Germinal center (tissue), 1 donor: Measurements from ENCODE around the gene MACO1.

ENCODE experiments used
- DNase-seq: peaks from one replicate; pipeline ENCODE4 v3.0.0; 2012; ENCODE audit warnings: mixed read lengths, low spot score

The MACO1 gene

GRCh38 chr1:25524568-25525360 is 94.1 kb downstream of the MACO1 start:
- no peak for DNase-seq

GRCh38 chr1:25525361-25525688 is 94.6 kb downstream of the MACO1 start:
- no peak for DNase-seq

DNA sequence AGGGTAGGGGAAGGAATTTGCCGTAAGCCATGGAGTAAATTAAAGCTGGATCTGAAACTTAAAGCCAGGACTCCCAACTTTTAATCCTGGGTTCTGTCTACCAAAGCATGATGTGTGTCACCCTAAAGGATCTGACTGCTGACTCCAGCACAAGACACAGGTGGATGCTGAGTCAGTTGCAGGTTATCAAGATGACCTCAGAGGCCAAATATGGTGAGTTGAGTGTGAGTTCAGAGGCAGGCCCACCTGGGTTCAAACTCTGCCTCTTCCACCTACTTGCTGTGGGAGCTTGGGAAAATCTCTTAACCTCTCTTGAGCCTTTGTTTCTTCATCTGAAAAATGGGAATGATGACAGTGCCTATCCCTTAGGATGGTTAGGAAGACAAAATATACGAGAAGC is 96.1 kb downstream of the MACO1 start:
- no peak for DNase-seq

- no peak for DNase-seq
These were observed 96.6 kb downstream of the MACO1 start for GRCh38 chr1:25527226-25527846.

DNA sequence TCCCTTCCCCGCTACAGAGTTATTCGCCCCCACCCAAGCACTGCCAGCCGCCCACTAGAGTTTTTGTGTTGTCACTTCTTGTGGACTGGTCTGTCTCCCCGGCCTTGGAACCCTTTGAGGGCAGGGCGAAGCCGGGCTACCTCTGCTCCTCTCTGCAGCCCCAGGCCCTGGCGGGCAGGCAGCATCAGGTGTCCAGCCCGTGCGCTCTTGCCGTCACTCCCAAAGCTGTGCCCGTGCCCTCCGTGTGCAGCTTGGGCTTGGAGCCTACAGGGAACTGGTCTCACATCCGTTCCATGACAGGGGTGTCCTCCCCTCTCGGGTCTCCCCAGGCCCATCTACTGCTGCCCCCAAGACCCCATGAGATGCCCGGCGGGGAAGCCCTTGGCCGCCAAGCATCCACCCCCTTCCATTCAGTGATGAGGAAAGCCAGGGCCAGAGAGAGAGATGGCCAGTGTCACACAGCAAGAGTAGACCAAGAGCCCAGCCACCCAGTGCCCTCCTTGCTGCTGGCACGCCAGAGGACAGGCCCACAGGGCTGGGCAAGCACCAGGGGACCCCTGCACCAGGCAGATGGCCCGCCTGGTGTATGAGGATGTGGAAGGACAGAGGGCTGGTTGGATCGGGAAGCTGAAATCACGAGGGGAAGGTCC is 97.4 kb downstream of the MACO1 start:
- DNase-seq = no peak

- DNase-seq = no peak
These were observed 98.3 kb downstream of the MACO1 start for GRCh38 chr1:25528881-25529517.

GRCh38 chr1:25529518-25530185 is 99.0 kb downstream of the MACO1 start:
- DNase-seq = no peak

DNA sequence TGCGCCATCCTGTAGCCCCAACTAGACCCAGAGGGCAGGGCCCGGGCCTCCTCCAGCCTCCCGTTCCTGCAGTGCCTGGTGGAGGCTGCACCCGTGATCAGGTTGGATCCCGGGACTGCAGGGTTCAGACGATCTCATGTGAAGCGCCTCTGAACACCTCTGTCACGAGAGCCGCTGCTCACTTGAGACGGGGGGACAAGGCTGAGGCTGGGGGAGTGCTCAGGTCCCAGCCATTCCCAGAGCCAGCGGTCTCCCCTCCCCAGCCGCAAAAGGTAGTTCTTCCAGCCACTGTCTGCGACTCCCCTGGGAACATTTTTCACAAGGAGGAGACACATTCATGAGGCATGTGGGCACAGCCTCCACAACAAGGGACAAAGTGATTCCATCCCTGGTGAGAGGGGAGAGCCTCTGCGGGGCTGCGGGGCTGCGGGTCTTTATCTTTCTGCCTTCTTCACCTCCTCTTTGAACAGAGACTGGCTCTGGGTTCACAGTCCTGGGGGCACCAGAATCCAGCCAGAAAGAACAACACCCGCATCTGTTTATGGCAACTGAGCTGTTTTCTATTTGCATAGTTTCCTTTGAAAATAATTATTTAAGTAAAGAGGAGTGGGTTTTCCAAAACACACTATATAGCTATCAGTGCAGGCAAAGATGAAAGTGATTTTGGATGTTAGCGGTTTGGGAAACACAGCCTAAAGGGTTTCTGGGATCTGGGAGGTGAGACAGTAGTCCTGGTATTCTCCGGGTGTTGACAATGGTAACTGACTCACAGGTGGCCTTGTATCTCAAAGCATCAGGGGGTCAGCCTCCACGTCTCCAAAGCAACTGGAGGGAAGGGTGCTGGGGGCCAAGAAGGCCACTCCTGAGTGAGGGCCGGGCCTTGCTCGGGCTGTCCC is 99.7 kb downstream of the MACO1 start:
- no peak for DNase-seq

- DNase-seq = no peak
These were observed 100.4 kb downstream of the MACO1 start for GRCh38 chr1:25531082-25531461.

DNA sequence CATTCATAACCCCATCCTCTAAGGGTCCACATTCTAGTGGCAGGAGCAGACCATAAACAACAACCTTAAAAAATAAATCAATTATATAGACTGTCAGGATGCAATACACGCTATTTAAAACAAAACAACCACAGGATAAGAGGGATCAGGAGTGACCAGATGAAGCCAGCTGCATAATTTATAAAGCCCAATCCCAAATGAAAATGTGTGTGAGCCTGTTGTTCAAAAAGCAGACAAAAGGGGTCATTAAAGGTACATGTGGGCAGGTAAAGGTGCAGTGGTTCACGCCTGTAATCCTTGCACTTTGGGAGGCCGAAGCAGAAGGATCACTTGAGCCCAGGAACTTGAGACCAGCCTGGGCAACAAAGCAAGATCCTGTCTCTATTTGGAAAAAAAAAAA is 102.3 kb downstream of the MACO1 start:
- no peak for DNase-seq

DNA sequence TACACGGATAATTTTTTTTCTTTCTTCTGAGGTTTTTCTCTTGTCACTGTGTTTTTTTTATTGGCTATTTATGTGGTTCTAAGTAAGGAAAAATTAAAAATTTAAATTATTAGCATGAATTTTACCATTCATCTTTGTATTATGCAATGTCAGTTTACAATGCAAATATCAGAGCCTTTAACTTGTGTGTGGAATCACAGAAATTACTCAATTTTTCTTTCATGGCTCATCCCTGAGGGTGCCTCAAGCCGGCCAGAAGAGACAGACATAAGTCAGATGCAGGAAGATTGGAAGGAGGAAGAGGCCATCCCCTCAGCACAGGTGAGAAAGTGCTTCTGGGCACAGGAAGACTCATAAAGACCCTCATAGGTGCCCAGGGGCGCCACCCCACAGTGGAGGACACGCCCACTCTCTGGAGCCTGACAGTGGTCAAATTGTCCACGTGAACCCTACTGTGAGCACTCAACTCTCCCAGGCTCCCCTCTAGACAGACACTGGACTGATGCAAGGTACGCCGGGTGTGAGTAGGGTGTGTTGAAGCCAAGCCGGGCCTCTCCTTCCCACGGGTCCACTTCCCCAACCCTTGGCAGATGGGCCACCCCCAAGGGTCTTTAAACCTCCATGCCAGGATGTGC is 103.2 kb downstream of the MACO1 start:
- no peak for DNase-seq

DNA sequence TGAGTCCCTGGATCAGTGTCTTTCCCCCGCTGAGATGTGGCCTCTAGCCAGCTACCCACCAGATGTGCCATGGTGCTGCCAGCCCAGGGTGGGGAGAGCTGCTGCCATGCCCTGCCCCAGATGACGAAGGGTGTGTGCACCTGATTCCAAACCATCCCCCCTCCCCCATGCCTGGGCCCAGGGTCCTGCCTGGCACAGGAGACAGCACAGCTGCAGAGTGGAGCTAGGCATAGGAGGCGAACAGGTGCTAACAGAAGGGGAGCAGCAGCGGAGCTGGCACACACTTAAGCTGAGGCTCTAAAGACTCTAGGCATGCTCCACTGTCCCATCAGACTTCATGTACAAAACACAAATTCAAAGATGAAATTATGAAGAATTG is 103.7 kb downstream of the MACO1 start:
- no peak for DNase-seq

DNA sequence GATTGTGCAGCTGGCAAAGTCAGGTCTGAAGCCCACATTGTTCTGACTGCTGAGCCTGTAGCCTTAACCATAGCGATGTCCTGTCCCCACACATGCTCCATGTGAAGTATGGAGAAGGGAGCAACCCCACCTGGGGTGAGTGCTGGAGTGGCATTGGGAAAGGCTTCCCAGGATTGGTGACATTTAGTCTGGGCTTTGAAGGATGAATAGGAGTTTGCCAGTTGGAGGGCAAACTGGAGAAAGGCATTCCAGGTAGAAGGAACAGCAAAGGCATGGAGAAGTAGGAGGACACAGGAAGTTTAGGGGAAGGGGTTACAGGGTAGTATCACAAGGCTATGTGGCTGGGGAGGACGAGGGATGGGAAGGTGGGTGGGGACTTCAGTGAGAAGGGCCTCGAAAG is 105.4 kb downstream of the MACO1 start:
- DNase-seq = no peak

DNA sequence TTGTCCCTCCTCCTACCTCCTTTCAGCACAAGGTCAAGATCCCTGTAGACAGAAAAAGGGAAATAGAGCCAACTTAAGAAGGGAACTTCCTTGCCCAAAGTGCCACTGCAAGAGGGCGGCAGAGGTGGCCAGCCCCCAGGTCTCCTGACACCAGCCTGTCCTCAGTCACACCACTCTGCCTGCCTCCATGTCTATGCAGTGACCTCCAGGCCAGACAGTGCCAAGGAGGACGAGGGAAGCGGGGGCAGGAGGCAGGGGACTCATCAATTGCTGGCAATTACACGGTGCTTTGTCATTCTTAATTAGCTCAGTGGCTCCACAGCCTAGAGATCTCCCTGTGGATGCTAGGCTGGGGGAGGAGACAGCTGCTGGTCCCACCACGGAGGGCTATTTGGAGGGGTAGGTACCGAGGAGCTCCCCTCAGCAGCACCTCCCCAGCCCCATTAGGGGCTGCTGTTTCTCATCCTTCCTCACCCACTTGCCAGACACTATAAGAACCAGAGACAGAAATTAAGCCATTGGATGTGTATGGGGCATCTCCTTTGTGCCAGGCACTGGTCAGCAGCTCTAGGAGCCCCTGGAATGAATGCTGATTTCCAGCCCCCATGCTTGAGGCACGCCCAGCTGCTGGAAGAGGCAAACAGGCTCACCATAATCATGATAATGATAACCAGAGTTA is 106.6 kb downstream of the MACO1 start:
- DNase-seq = no peak

DNA sequence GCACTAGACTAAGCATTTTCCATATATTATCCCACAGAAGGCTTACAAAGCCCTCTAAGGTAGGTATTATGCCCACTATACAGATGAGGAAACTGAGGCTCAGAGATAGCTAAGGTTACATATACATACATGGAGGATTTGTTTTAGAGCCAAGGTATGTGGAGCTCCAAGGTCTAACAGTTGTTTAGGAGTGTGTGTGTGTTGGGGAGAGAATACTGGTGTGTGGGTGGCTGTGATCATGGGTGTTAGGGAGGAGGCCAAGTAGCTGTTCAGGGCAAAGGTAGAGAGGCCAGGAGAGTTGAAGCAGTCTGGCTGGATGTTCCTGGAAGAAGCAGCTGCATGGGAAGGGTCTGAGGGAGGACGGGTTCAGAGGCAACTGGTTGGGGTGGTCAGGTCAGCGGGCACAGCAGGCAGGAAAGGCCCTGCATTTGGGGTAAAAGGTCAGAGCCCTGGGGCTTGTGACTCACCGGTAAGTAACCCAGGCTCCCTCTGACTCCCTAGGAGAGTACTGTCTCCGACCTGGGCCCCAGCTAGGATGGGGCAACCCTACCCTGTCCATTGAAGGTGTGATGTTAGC is 107.6 kb downstream of the MACO1 start:
- no peak for DNase-seq

- DNase-seq = no peak
These were observed 110.1 kb downstream of the MACO1 start for GRCh38 chr1:25540750-25541342.

GRCh38 chr1:25541425-25541824 is 110.7 kb downstream of the MACO1 start:
- no peak for DNase-seq

DNA sequence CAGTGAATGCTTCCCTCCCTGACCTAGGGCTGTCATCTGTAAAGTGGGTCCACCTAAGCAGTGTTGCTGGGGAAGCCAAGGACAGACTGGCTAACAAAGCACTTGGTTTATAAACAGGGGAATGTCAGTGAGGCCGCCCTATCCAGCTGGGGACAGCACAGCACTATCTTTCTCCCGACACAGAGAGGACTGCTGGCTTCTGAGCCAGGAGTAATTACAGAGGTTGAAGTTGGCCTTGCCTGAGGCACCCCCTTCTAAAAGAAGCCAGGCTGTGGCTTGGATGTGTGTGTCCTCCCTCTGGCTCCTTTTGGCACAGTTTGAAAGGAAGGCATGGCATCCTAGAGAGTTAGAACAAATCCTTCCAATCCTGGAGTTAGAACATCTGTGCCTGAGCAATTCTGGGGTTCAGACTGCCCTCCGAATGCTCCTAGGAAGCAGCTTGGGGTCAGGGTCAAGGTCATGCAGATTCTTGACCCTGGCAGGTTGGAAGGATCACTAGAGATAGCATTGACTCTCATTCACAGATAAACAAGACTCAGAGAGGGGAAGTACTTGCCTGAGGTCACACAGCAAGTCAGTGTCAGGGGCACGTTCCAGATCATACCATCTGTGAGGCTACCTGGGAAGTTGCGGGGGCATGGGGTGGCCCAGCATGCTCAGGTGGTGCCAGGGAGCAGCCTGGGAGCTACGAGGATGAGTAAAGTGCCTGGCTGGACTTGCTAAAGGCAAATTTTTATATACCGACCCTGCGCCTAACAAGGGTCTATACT is 111.4 kb downstream of the MACO1 start:
- no peak for DNase-seq

GRCh38 chr1:25543005-25543424 is 112.3 kb downstream of the MACO1 start:
- DNase-seq = no peak
